Ovary (tissue), 3 donors: Measurements from ENCODE around the gene NT5C2.

Source experiments
- EP300 ChIP-seq: sonication (generic); formaldehyde crosslinking; IDR thresholded peaks from one replicate; pipeline ENCODE4 v1.6.1; 2017; ENCODE audit warnings: antibody characterized with exemption
- POLR2A ChIP-seq: fragments of 450-650 bp; IDR thresholded peaks from one replicate; pipeline ENCODE4 v1.6.1; 2017; ENCODE audit warnings: antibody characterized with exemption, mild to moderate bottlenecking, moderate library complexity
- TF ChIP-seq, protein P1 (sequence below), 3 donors: fragments of 450-650 bp in 2 of 3; fragments of 200-600 bp in 1 of 3; IDR thresholded peaks; one replicate each; pipeline versions ENCODE4 v1.5.1 to v1.8.0; 2016 to 2022; ENCODE audit warnings: antibody characterized with exemption in 3 of 3, mild to moderate bottlenecking in 1 of 3
- donor health status: DM: no; HTN: no; CAD: no.

DNA sequence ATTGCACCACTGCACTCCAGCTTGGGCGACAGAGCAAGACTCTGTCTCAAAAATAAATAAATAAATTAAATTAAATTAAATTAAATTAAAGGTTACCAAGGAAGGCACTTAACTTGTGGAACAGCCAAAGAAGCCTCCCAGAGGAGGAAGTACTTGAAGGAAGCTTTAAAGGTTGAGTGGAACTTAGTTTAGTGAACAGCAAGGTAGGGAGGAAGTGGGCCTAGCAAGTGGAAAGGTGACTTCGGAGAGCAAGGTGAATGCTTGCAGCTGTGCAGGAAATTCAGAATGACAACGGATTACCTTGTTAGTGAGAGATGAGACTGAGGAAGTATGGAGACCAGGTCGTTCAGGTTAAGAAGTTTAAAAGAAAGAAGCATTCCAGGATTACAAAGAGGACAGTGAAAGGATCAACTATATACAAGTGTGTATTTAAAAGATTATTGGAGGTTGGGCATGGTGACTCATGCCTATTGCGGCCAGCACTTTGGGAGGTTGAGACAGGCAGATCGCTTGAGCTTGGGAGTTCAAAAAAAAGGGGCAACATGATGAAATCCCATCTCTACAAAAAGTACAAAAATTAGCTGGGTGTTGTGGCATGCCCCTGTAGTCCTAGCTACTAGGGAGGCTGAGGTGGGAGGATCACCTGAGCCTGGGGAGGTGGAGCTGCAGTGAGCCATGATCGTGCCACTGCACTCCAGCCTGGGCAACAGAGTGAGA is 39.9 kb upstream of the NT5C2 start:
- no peak for TF ChIP-seq POLR2A
- TF ChIP-seq, protein P1, sequence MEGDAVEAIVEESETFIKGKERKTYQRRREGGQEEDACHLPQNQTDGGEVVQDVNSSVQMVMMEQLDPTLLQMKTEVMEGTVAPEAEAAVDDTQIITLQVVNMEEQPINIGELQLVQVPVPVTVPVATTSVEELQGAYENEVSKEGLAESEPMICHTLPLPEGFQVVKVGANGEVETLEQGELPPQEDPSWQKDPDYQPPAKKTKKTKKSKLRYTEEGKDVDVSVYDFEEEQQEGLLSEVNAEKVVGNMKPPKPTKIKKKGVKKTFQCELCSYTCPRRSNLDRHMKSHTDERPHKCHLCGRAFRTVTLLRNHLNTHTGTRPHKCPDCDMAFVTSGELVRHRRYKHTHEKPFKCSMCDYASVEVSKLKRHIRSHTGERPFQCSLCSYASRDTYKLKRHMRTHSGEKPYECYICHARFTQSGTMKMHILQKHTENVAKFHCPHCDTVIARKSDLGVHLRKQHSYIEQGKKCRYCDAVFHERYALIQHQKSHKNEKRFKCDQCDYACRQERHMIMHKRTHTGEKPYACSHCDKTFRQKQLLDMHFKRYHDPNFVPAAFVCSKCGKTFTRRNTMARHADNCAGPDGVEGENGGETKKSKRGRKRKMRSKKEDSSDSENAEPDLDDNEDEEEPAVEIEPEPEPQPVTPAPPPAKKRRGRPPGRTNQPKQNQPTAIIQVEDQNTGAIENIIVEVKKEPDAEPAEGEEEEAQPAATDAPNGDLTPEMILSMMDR (IDR thresholded peaks at IDR 0.05), result no peak
- TF ChIP-seq EP300, result no peak
